GM12874 (cell line): Measurements from ENCODE around the gene PTPN3.

Source experiments
- TF ChIP-seq, protein P1 (sequence below): IDR thresholded peaks from 2 replicates; pipeline ENCODE4 v1.5.1; 2011; ENCODE audit warnings: low read depth, mild to moderate bottlenecking, control low read depth, low read length, moderate library complexity; ENCODE audit not compliant: insufficient read depth

Gene PTPN3

DNA sequence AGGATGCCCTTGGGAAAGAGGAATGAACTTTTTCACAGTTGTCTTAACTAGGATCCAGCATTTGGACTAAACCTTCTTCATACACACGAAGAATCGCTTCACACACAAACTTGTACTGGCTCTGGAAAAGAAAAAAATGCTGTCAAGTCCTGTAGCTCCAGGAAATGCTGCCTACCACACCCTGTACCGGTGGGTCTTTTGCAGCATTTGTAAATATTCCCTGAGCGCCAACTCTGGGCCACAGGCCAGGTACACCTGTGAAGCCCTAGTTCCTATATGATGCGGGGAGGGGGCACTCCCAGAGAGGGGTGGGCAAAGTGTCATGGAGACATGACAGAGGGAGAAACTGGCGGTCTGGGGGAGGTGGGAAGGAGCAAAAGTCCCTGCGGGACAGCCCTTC lies 118.6 kb downstream of the PTPN3 start:
- TF ChIP-seq, protein P1, sequence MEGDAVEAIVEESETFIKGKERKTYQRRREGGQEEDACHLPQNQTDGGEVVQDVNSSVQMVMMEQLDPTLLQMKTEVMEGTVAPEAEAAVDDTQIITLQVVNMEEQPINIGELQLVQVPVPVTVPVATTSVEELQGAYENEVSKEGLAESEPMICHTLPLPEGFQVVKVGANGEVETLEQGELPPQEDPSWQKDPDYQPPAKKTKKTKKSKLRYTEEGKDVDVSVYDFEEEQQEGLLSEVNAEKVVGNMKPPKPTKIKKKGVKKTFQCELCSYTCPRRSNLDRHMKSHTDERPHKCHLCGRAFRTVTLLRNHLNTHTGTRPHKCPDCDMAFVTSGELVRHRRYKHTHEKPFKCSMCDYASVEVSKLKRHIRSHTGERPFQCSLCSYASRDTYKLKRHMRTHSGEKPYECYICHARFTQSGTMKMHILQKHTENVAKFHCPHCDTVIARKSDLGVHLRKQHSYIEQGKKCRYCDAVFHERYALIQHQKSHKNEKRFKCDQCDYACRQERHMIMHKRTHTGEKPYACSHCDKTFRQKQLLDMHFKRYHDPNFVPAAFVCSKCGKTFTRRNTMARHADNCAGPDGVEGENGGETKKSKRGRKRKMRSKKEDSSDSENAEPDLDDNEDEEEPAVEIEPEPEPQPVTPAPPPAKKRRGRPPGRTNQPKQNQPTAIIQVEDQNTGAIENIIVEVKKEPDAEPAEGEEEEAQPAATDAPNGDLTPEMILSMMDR = no peak

DNA sequence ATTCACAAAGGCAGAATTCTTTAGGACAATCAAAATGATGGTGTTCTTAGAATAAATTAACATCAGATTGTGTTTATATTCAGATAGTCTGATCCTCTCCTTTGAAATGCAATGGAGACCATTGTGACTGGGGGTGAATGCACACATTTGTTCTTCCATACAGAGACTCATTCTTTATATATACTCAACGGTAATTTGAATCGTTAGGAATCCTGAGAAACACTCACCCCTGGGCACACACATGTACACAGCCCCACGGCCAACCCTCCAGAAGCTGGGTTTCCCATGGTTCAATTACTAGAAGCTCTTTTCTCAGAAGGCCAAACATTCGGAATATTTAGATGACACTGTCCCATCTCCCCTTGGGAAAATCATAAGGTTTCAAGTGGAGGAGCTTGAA lies 119.8 kb downstream of the PTPN3 start:
- TF ChIP-seq, protein P1 = no peak

DNA sequence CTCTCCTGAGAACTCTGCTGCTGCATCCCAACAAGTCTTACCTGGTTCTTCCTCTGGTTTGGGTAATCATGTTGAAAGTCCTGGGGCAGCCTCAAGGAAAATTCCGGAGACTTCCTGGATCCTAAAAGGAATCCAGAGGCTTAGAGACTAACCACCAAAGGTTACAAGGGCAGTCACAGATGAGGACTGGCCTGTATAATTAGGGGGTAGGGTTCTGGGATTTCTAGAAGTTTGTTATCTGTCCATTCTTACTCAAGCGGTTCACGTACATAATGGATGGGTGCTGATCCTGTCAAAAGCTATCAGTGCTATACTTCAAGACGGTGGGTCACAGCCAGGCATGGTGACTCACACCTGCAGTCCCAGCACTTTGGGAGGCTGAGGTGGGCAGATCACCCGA lies 125.9 kb downstream of the PTPN3 start:
- TF ChIP-seq, protein P1 = no peak

DNA sequence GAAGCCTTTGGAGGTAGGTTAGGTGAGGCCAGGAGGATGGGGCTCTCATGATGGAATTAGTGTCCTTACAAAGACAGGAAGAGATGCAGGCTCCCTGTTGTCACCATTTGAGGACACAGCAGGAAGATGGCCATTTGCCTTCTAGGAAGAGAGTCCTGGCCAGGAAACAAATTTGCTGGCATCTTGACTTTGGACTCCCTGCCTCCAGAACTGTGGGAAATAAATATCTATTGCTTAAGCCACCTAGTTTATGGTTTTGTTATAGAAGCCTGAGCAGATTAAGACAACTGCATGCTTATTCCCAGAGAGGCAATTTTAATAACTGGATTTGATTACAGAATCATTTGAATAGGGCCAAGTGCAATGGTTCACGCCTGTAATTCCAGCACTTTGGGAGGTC lies 126.7 kb downstream of the PTPN3 start:
- TF ChIP-seq, protein P1 = no peak

DNA sequence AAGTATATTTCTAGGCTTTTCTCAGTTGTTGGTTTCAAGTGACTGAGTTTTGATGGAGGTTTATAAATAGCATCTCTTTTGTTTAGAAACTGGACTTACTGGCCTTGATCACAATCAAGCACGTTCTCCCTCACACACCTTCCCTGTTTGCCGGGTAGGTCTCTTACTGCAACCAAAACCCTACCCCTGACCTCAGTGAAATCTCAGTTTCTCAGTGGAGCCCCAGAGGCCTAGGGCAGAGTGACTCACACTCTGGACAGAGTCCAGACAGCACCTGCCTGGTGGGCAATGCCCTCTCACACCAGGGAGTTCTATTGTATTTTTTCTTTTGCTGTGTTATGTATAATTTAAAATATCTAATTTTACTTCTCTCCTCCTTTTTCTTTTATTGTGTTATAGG lies 128.8 kb downstream of the PTPN3 start:
- TF ChIP-seq, protein P1 = no peak

DNA sequence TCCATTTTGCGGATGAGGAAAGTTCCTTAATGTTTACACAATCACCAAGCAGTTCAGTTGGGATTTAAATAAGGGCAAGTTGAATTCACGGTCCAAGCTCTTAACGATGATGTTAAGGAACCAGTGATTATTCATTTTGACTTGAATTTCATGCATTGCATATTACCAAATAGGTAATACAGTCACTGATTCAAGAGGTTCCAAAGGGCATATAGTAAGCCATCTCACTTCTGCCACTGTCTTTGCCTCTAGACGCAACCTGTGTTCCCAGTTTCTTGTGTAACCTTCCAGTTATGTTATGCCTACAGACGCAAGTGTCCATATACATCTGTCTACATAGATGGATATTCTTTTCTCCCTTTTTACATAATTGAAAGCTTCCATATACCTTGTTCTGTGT lies 137.3 kb downstream of the PTPN3 start:
- TF ChIP-seq, protein P1 = no peak

DNA sequence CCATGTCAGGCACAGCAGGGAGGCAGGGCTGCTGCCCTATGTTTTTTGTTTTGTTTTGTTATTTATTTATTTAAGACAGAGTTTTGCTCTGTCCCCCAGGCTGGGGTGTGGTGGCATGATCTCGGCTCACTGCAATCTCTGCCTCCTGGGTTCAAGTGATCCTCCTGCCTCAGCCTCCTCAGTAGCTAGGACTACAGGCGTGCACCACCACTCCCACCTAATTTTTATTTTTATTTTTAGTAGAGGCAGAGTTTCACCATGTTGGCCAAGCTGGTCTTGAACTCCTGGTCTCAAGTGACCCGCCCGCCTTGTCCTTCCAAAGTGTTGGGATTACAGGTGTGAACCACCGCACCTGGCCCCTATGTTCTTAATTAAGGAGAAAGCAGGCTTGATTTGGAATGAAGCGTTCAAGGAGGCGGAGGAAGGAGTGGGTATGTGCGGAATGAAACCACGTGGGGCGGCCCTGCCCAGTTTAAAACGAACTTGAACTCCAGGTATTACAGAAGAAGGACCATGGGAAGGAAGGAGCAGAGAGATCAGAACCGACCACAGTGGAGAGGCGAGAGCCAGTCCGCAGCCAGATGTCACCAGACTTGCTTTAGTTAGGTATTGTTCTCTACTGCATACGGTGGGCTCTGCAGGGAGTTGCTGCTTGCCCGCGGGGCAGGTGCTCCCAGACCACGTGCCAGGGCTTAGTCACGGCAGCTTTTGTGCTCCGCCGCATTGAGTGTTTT lies 142.4 kb downstream of the PTPN3 start:
- TF ChIP-seq, protein P1 = no peak
